GM21576 (cell line): ENCODE data around the gene SLPI.

ENCODE experiments used
- ATAC-seq: cut with Tn5 transposase; IDR thresholded peaks from one replicate; pipeline ENCODE4 v1.9.1; 2021; ENCODE audit warnings: mild to moderate bottlenecking, moderate library complexity; ENCODE audit not compliant: unreplicated experiment

The SLPI gene

GRCh38 chr20:45218636-45219035, 35.7 kb downstream of the SLPI start:
- ATAC-seq = no peak

- ATAC-seq = no peak
Measured at GRCh38 chr20:45218124-45218523, 36.2 kb downstream of the SLPI start.

- ATAC-seq = no peak
Measured at GRCh38 chr20:45212836-45213235, 41.5 kb downstream of the SLPI start.

- ATAC-seq = no peak
Measured at GRCh38 chr20:45211569-45212474, 42.5 kb downstream of the SLPI start.

- ATAC-seq = no peak
Measured at GRCh38 chr20:45209924-45210323, 44.4 kb downstream of the SLPI start.

GRCh38 chr20:45206725-45207124, 47.6 kb downstream of the SLPI start, which contains the start of gene SEMG1:
Gene SEMG1 (plus strand): TSS chr20:45207033. CDS start chr20:45207054, 21 bp downstream.
- no peak for ATAC-seq
